K562 (cell line): ENCODE results near the gene STOM. TPM values are rescaled to one million over a fixed set of nuclear protein-coding genes. Genes with fewer than 3 reads are reported as not detected.

Experiments
- BCOR ChIP-seq: fragments of 450-650 bp; IDR thresholded peaks from 2 replicates; pipeline ENCODE4 v1.6.1; 2016
- BDP1 ChIP-seq: IDR thresholded peaks from 3 replicates; pipeline ENCODE4 v1.6.1; 2011; ENCODE audit not compliant: insufficient read length, insufficient read depth
- CHD2 ChIP-seq: IDR thresholded peaks from 2 replicates; pipeline ENCODE4 v1.6.1; 2011; ENCODE audit warnings: low read depth, low read length
- CHD4 ChIP-seq: fragments of 200-600 bp; sonication (generic); IDR thresholded peaks from 3 replicates; pipeline ENCODE4 v1.6.1; 2012; ENCODE audit warnings: low read depth, mild to moderate bottlenecking, mixed read lengths, low read length, inconsistent platforms; ENCODE audit not compliant: insufficient read depth, insufficient replicate concordance, poor library complexity, severe bottlenecking
- FOXJ3 ChIP-seq: sonication (generic); formaldehyde crosslinking; IDR thresholded peaks from 2 replicates; pipeline ENCODE4 v1.4.0; 2020; ENCODE audit warnings: mild to moderate bottlenecking, missing genetic modification reagents
- HSF4 ChIP-seq: fragments of 250-450 bp; sonication (Bioruptor Pico); IDR thresholded peaks from 2 replicates; pipeline ENCODE4 v2.1.2; 2022; ENCODE audit warnings: mild to moderate bottlenecking, moderate library complexity, borderline replicate concordance
- KLF13 ChIP-seq: fragments of 450-650 bp; IDR thresholded peaks from 2 replicates; pipeline ENCODE4 v1.6.1; 2016; ENCODE audit warnings: missing genetic modification characterization, low read depth, mild to moderate bottlenecking, missing compliant biosample characterization, moderate library complexity, borderline replicate concordance
- MCM3 ChIP-seq: fragments of 450-650 bp; IDR thresholded peaks from 2 replicates; pipeline ENCODE4 v1.6.1; 2016
- NEUROD1 ChIP-seq: fragments of 150-350 bp; IDR thresholded peaks from 2 replicates; pipeline ENCODE4 v1.6.1; 2014; ENCODE audit warnings: borderline replicate concordance, low read length, low read depth; ENCODE audit not compliant: partially characterized antibody
- POLR2G ChIP-seq: fragments of 200-400 bp; formaldehyde crosslinking; IDR thresholded peaks from 2 replicates; pipeline ENCODE4 v1.6.1; 2017; ENCODE audit warnings: low read depth, mild to moderate bottlenecking, antibody characterized with exemption, low read length, moderate library complexity
- POLR3G ChIP-seq: IDR thresholded peaks from 2 replicates; pipeline ENCODE4 v1.6.1; 2011; ENCODE audit not compliant: insufficient read length, insufficient replicate concordance; ENCODE audit errors: extremely low read depth
- RCOR1 ChIP-seq, 2 experiments: IDR thresholded peaks; 2 replicates each; pipeline ENCODE4 v1.6.1; 2012; ENCODE audit warnings: low read depth in 2 of 2, low read length in 2 of 2, borderline replicate concordance in 1 of 2, improper control_type of control experiment in 1 of 2
- ZBTB7A ChIP-seq: IDR thresholded peaks from 2 replicates; pipeline ENCODE4 v1.6.1; 2011; ENCODE audit warnings: low read depth, mild to moderate bottlenecking, low read length, moderate library complexity, borderline replicate concordance; ENCODE audit not compliant: control insufficient read depth
- ZHX1 ChIP-seq: fragments of 150-350 bp; conservative IDR thresholded peaks from 2 replicates; pipeline ENCODE4 v1.6.1; 2014; ENCODE audit warnings: low read length
- ZMIZ1 ChIP-seq, 2 experiments: fragments of 150-350 bp in 1 of 2; IDR thresholded peaks; 2 replicates each; pipeline ENCODE4 v1.6.1; 2012 to 2016; ENCODE audit warnings: low read depth in 2 of 2, low read length in 2 of 2, mild to moderate bottlenecking in 1 of 2, moderate library complexity in 1 of 2
- ZNF3 ChIP-seq: fragments of 250-450 bp; sonication (Bioruptor Pico); IDR thresholded peaks from 2 replicates; pipeline ENCODE4 v1.5.0; 2021; ENCODE audit warnings: mild to moderate bottlenecking, moderate library complexity
- polyA plus RNA-seq, 8 experiments: library from polyadenylated mRNA; depleted of rRNA in 4 of 8; stranded (reverse) in 5 of 8; unstranded in 3 of 8; fragments of >200 nt; fragmentation: Nextera tagmentation in 2 of 8; fragmentation: Illumina TruSeq in 1 of 8; extraction: Ambion mirVana in 2 of 8; extraction: Trizol in 1 of 8; gene quantifications; 2 replicates each; pipeline versions ENCODE4 v1.2.1 to v1.2.3, GENCODE V29; 2011 to 2014; ENCODE audit warnings: inconsistent platforms in 1 of 8, missing spikeins in 1 of 8
- total RNA-seq, 7 experiments: library from RNA; depleted of rRNA in 6 of 7; stranded (reverse); fragments of >200 nt in 6 of 7; fragmentation: Illumina TruSeq in 2 of 7; extraction: Trizol in 2 of 7; gene quantifications; 2 replicates each; pipeline versions ENCODE4 v1.2.1 to v1.2.3, GENCODE V29; 2011 to 2021; ENCODE audit warnings: low replicate concordance in 1 of 7
- TF ChIP-seq, protein P1 (sequence below): conservative IDR thresholded peaks from 2 replicates; pipeline ENCODE4 v1.6.1; 2011; ENCODE audit warnings: low read depth, mild to moderate bottlenecking, low read length; ENCODE audit not compliant: control insufficient read depth
- TF ChIP-seq, protein P2 (sequence below): fragments of 450-650 bp; conservative IDR thresholded peaks from 2 replicates; pipeline ENCODE4 v1.6.1; 2016; ENCODE audit warnings: missing genetic modification characterization, low read depth, mild to moderate bottlenecking, missing compliant biosample characterization, moderate library complexity

STOM gene
- total and polyA plus RNA-seq, 9 of the 15 experiments (the other 6 are each of a cell fraction or from before 2014, with no cell fraction given): 23.2 to 140 (median 43.9) TPM

- TF ChIP-seq ZHX1 (no peak), POLR3G (no peak), CHD4 (peak; percentile 68), MCM3 (no peak), BDP1 (no peak), ZNF3 (no peak), KLF13 (tag) (no peak), ZBTB7A (no peak), FOXJ3 (CRISPR knock-in tag) (no peak), POLR2G (no peak), CHD2 (no peak), NEUROD1 (no peak), RCOR1 (IDR thresholded peaks at IDR 0.05; ENCODE audit: borderline replicate concordance in 1 of 2, low read depth in 2 of 2, low read length in 2 of 2) (peak in 1 of 2 experiments; percentile 36; a peak in 1 of 4 replicates), BCOR (peak; percentile 84), HSF4 (CRISPR knock-in tag) (no peak), ZMIZ1 (IDR thresholded peaks at IDR 0.05; ENCODE audit: low read depth in 2 of 2, low read length in 2 of 2) (no peak)
- TF ChIP-seq, protein P1, sequence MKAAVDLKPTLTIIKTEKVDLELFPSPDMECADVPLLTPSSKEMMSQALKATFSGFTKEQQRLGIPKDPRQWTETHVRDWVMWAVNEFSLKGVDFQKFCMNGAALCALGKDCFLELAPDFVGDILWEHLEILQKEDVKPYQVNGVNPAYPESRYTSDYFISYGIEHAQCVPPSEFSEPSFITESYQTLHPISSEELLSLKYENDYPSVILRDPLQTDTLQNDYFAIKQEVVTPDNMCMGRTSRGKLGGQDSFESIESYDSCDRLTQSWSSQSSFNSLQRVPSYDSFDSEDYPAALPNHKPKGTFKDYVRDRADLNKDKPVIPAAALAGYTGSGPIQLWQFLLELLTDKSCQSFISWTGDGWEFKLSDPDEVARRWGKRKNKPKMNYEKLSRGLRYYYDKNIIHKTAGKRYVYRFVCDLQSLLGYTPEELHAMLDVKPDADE: no peak
- TF ChIP-seq, protein P2, sequence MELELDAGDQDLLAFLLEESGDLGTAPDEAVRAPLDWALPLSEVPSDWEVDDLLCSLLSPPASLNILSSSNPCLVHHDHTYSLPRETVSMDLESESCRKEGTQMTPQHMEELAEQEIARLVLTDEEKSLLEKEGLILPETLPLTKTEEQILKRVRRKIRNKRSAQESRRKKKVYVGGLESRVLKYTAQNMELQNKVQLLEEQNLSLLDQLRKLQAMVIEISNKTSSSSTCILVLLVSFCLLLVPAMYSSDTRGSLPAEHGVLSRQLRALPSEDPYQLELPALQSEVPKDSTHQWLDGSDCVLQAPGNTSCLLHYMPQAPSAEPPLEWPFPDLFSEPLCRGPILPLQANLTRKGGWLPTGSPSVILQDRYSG: no peak
Measured at GRCh38 chr9:121296213-121297127, 73.6 kb downstream of the STOM start (continued).
